ENCODE data around the gene STX8.
"Not testable (repeated sequence)": the region's sequence is repeated elsewhere in the genome, so short reads cannot be mapped to it uniquely, and the experiment has no call there.

Gene STX8

GRCh38 chr17:9509236-9509816 lies 66.3 kb downstream of the STX8 start:
- no peak for DNase-seq (ENCODE audit: low read depth in 2 of 2)

GRCh38 chr17:9499041-9499440 lies 76.6 kb downstream of the STX8 start:
- no peak for DNase-seq (ENCODE audit: low read depth in 2 of 2)

- DNase-seq (ENCODE audit: low read depth in 2 of 2), result no peak
These were observed 77.1 kb downstream of the STX8 start for GRCh38 chr17:9498490-9498889.

- no peak for DNase-seq (ENCODE audit: low read depth in 2 of 2)
These were observed 87.1 kb downstream of the STX8 start for GRCh38 chr17:9488556-9488955.

- DNase-seq (ENCODE audit: low read depth in 2 of 2), result no peak
These were observed 88.2 kb downstream of the STX8 start for GRCh38 chr17:9487406-9487805.

GRCh38 chr17:9484789-9485188 lies 90.8 kb downstream of the STX8 start:
- no peak for DNase-seq (ENCODE audit: low read depth in 2 of 2)

GRCh38 chr17:9479964-9480363 lies 95.7 kb downstream of the STX8 start:
- no peak for DNase-seq (ENCODE audit: low read depth in 2 of 2)

GRCh38 chr17:9478889-9479288 lies 96.7 kb downstream of the STX8 start:
- no peak for DNase-seq (ENCODE audit: low read depth in 2 of 2)

- no peak for DNase-seq (ENCODE audit: low read depth in 2 of 2)
These were observed 100.4 kb downstream of the STX8 start for GRCh38 chr17:9475101-9475658.

- DNase-seq (ENCODE audit: low read depth in 2 of 2), result no peak
These were observed 101.9 kb downstream of the STX8 start for GRCh38 chr17:9473711-9474110.

GRCh38 chr17:9472541-9472940 lies 103.1 kb downstream of the STX8 start:
- DNase-seq (ENCODE audit: low read depth in 2 of 2), result no peak

GRCh38 chr17:9472094-9472493 lies 103.5 kb downstream of the STX8 start:
- no peak for DNase-seq (ENCODE audit: low read depth in 2 of 2)

GRCh38 chr17:9470171-9470570 lies 105.4 kb downstream of the STX8 start:
- DNase-seq (ENCODE audit: low read depth in 2 of 2), result no peak

- DNase-seq (ENCODE audit: low read depth in 2 of 2), result no peak
These were observed 106.7 kb downstream of the STX8 start for GRCh38 chr17:9468937-9469336.

GRCh38 chr17:9468532-9468931 lies 107.1 kb downstream of the STX8 start:
- DNase-seq (ENCODE audit: low read depth in 2 of 2), result no peak

- no peak for DNase-seq (ENCODE audit: low read depth in 2 of 2)
These were observed 108.1 kb downstream of the STX8 start for GRCh38 chr17:9467518-9467917.

GRCh38 chr17:9465210-9465921 lies 110.3 kb downstream of the STX8 start:
- DNase-seq (ENCODE audit: low read depth in 2 of 2), result no peak

GRCh38 chr17:9457005-9457404 lies 118.6 kb downstream of the STX8 start:
- no peak for DNase-seq (ENCODE audit: low read depth in 2 of 2)

- DNase-seq (ENCODE audit: low read depth in 2 of 2), result no peak
These were observed 119.3 kb downstream of the STX8 start for GRCh38 chr17:9456330-9456729.

GRCh38 chr17:9451934-9452333 lies 123.7 kb downstream of the STX8 start:
- DNase-seq (ENCODE audit: low read depth in 2 of 2), result no peak

- not testable (repeated sequence) for DNase-seq (ENCODE audit: low read depth in 2 of 2)
These were observed 128.3 kb downstream of the STX8 start for GRCh38 chr17:9447298-9447697.

GRCh38 chr17:9446528-9446927 lies 129.1 kb downstream of the STX8 start:
- no peak for DNase-seq (ENCODE audit: low read depth in 2 of 2)

GRCh38 chr17:9445424-9445823 lies 130.2 kb downstream of the STX8 start:
- DNase-seq (ENCODE audit: low read depth in 2 of 2), result no peak

Data from stimulated activated CD8-positive, alpha-beta memory T cell treated with anti-CD3 and anti-CD28 coated beads, Interleukin-2, amount 100 ng/mL, for 1 hour (primary cell).